Natural killer cell (primary cell): Measurements from ENCODE around the gene PXDN. TPM values are rescaled to one million over a fixed set of nuclear protein-coding genes. Genes with fewer than 3 reads are reported as not detected.
"Not testable (repeated sequence)": the region's sequence is repeated elsewhere in the genome, so short reads cannot be mapped to it uniquely, and the experiment has no call there.

ENCODE experiments used
- ATAC-seq, 3 donors: fragments of 150-1000 bp in 2 of 3; fragments of 200-7000 bp in 1 of 3; cut with Tn5 transposase; 1 replicate in 1 of 3; 2 replicates in 2 of 3; pipeline ENCODE4 v1.10.0; 2021; ENCODE audit warnings: mild to moderate bottlenecking in 2 of 3, moderate library complexity in 2 of 3
- DNase-seq, 2 donors: peaks; one replicate each; pipeline versions ENCODE4 v3.0.0 to v3.0.0-alpha.2; 2013 to 2021; ENCODE audit warnings: mixed read lengths in 1 of 2
- H3K27ac ChIP-seq: one replicate; pipeline ENCODE4 v1.5.1; 2013; ENCODE audit warnings: mild to moderate bottlenecking, low read length
- H3K27me3 ChIP-seq: one replicate; pipeline ENCODE4 v1.6.1; 2013; ENCODE audit warnings: low read length; ENCODE audit not compliant: control insufficient read depth, insufficient read depth
- H3K36me3 ChIP-seq: one replicate; pipeline ENCODE4 v1.6.1; 2013; ENCODE audit warnings: low read length; ENCODE audit not compliant: control insufficient read depth, insufficient read depth
- H3K4me1 ChIP-seq: one replicate; pipeline ENCODE4 v1.6.1; 2013; ENCODE audit warnings: low read length; ENCODE audit not compliant: control insufficient read depth, insufficient read depth
- H3K4me3 ChIP-seq: one replicate; pipeline ENCODE4 v1.5.1; 2013; ENCODE audit warnings: low read length
- H3K9me3 ChIP-seq: one replicate; pipeline ENCODE4 v1.6.1; 2013; ENCODE audit warnings: low read length; ENCODE audit not compliant: control insufficient read depth, insufficient read depth
- H3K27ac Mint-ChIP-seq, 2 donors: one replicate each; pipeline ENCODE4 v1.8.0; 2022; ENCODE audit warnings: mild to moderate bottlenecking in 2 of 2, mixed read lengths in 2 of 2, moderate library complexity in 1 of 2
- H3K27me3 Mint-ChIP-seq, 2 donors: one replicate each; pipeline ENCODE4 v1.8.0; 2022; ENCODE audit warnings: low read depth in 2 of 2, mixed read lengths in 2 of 2
- H3K36me3 Mint-ChIP-seq: one replicate; pipeline ENCODE4 v1.8.0; 2022; ENCODE audit warnings: mixed read lengths
- H3K4me1 Mint-ChIP-seq, 2 donors: one replicate each; pipeline ENCODE4 v1.8.0; 2022; ENCODE audit warnings: mixed read lengths in 2 of 2
- H3K4me3 Mint-ChIP-seq: one replicate; pipeline ENCODE4 v1.8.0; 2022; ENCODE audit warnings: mild to moderate bottlenecking, moderate library complexity, mixed read lengths
- H3K9me3 Mint-ChIP-seq, 2 donors: one replicate each; pipeline ENCODE4 v1.8.0; 2022; ENCODE audit warnings: mixed read lengths in 2 of 2
- CTCF ChIP-seq: fragments of 200-600 bp; IDR thresholded peaks from one replicate; pipeline ENCODE4 v1.8.0; 2022; ENCODE audit warnings: antibody characterized with exemption
- WGBS: methylation state at CpG from one replicate; pipeline ENCODE4 v1.1.7; 2013; ENCODE audit warnings: missing lambda C conversion rate; ENCODE audit not compliant: insufficient coverage; 5-methylcytosine and 5-hydroxymethylcytosine counted together
- intact Hi-C: fragments of 100-400 bp; cut with micrococcal nuclease; formaldehyde crosslinking; loops from one replicate; pipeline ENCODE4 v1.14.2; 2022
- total RNA-seq, 4 donors: library from RNA; stranded (reverse); fragments of 120-200 nt in 1 of 4; gene quantifications; one replicate each; pipeline versions ENCODE4 v1.2.3 to v1.2.4, GENCODE V29; 2013 to 2022

The PXDN gene
- total RNA-seq, 3 donors from 2014 or later (not counting 1 experiment from before 2014, with no cell fraction given) = 2.1 to 3.7 (median 2.5) TPM

- no peak overlapping the region for H3K27ac ChIP-seq
- Mint-ChIP-seq H3K27me3 (no peaks in the 10 kb centered on the region), H3K27ac (no peak overlapping the region), H3K36me3 (no peaks in the 10 kb centered on the region), H3K4me1 (no peaks in the 10 kb centered on the region), H3K4me3 (no peak overlapping the region), H3K9me3 (no peaks in the 10 kb centered on the region)
- no peak for DNase-seq
- intact Hi-C loops = no loop called here
- no peak for TF ChIP-seq CTCF
- no peaks in the 10 kb centered on the region for H3K36me3 ChIP-seq
- 87% methylated on average over 19 of the region's 22 CpGs for WGBS
- ATAC-seq = no peak
- no peaks in the 10 kb centered on the region for H3K27me3 ChIP-seq
- no peaks in the 10 kb centered on the region for H3K9me3 ChIP-seq
- no peak overlapping the region for H3K4me3 ChIP-seq
- H3K4me1 ChIP-seq = no peaks in the 10 kb centered on the region
Measured at GRCh38 chr2:1727101-1727771, 17.1 kb downstream of the PXDN start.

GRCh38 chr2:1726558-1726957 is 17.8 kb downstream of the PXDN start:
- Histone ChIP-seq H3K27me3 (no peaks in the 10 kb centered on the region), H3K4me1 (no peaks in the 10 kb centered on the region), H3K36me3 (no peaks in the 10 kb centered on the region), H3K4me3 (no peak overlapping the region), H3K9me3 (no peaks in the 10 kb centered on the region), H3K27ac (no peak overlapping the region)
- no peaks in the 10 kb centered on the region for H3K36me3 Mint-ChIP-seq
- H3K27ac Mint-ChIP-seq = no peak overlapping the region
- H3K4me1 Mint-ChIP-seq = no peaks in the 10 kb centered on the region
- no peak for ATAC-seq
- H3K9me3 Mint-ChIP-seq = no peaks in the 10 kb centered on the region
- H3K27me3 Mint-ChIP-seq = no peaks in the 10 kb centered on the region
- 88% methylated on average over 3 of the region's 3 CpGs for WGBS
- intact Hi-C loops = no loop called here
- no peak for TF ChIP-seq CTCF
- H3K4me3 Mint-ChIP-seq = no peak overlapping the region
- DNase-seq = no peak

- H3K4me1 Mint-ChIP-seq, H3K27ac Mint-ChIP-seq, DNase-seq, H3K36me3 ChIP-seq, ATAC-seq, H3K27me3 ChIP-seq, H3K9me3 Mint-ChIP-seq, H3K4me3 ChIP-seq, H3K36me3 Mint-ChIP-seq, H3K9me3 ChIP-seq, H3K27me3 Mint-ChIP-seq, H3K4me3 Mint-ChIP-seq, H3K27ac ChIP-seq, H3K4me1 ChIP-seq, intact Hi-C loops: not testable (repeated sequence)
- 83% methylated on average over 2 of the region's 2 CpGs for WGBS
Measured at GRCh38 chr2:1724351-1724750, 20.0 kb downstream of the PXDN start.

GRCh38 chr2:1723397-1724042 is 20.8 kb downstream of the PXDN start:
- Histone ChIP-seq H3K4me3 (no peak overlapping the region), H3K27me3 (no peaks in the 10 kb centered on the region), H3K9me3 (no peaks in the 10 kb centered on the region), H3K27ac (no peak overlapping the region), H3K4me1 (no peaks in the 10 kb centered on the region), H3K36me3 (no peaks in the 10 kb centered on the region)
- ATAC-seq (no peak), DNase-seq (no peak)
- Mint-ChIP-seq H3K9me3 (no peaks in the 10 kb centered on the region), H3K27me3 (no peaks in the 10 kb centered on the region), H3K4me3 (no peak overlapping the region), H3K36me3 (no peaks in the 10 kb centered on the region), H3K27ac (no peak overlapping the region), H3K4me1 (no peaks in the 10 kb centered on the region)
- 86% methylated on average over 3 of the region's 4 CpGs for WGBS
- no peak for TF ChIP-seq CTCF
- intact Hi-C loops = no loop called here
